Kidney (tissue), 14 donors: ENCODE results near the gene RTL9. TPM values are rescaled to one million over a fixed set of nuclear protein-coding genes. Genes with fewer than 3 reads are reported as not detected.

Source experiments
- DNase-seq, 5 donors: peaks; one replicate each; pipeline ENCODE4 v3.0.0-alpha.2; 2013 to 2020
- FAIRE-seq: peaks from 2 replicates; lab custom pipeline; 2012; peaks lifted over from hg19 to GRCh38; lab: Jason Lieb, UNC
- H3K27ac ChIP-seq, 2 donors: one replicate each; pipeline ENCODE4 v1.7.0; 2013; ENCODE audit warnings: low read depth in 2 of 2, low read length in 2 of 2, inconsistent platforms in 1 of 2
- H3K27me3 ChIP-seq: one replicate; pipeline ENCODE4 v1.7.1; 2013; ENCODE audit warnings: low read length, inconsistent platforms; ENCODE audit not compliant: control insufficient read depth, insufficient read depth
- H3K36me3 ChIP-seq, 3 donors: one replicate each; pipeline versions ENCODE4 v1.7.0 to v1.7.1; 2013; ENCODE audit warnings: low read length in 3 of 3, control low read depth in 1 of 3, inconsistent platforms in 1 of 3; ENCODE audit not compliant: insufficient read depth in 3 of 3, control insufficient read depth in 2 of 3
- H3K4me1 ChIP-seq, 3 donors: one replicate each; pipeline versions ENCODE4 v1.7.0 to v1.7.1; 2013; ENCODE audit warnings: low read length in 3 of 3, inconsistent platforms in 1 of 3, low read depth in 1 of 3; ENCODE audit not compliant: control insufficient read depth in 2 of 3, insufficient read depth in 2 of 3
- H3K4me3 ChIP-seq, 3 donors: one replicate each; pipeline versions ENCODE4 v1.7.0 to v1.8.1; 2013; ENCODE audit warnings: low read length in 3 of 3, control low read depth in 1 of 3, inconsistent platforms in 1 of 3
- H3K9ac ChIP-seq, 3 donors: one replicate each; pipeline versions ENCODE4 v1.7.0 to v1.7.1; 2013; ENCODE audit warnings: low read length in 3 of 3, control low read depth in 1 of 3, inconsistent platforms in 1 of 3
- H3K9me3 ChIP-seq, 3 donors: one replicate each; pipeline versions ENCODE4 v1.7.0 to v1.7.1; 2013; ENCODE audit warnings: low read length in 3 of 3, control low read depth in 1 of 3, inconsistent platforms in 1 of 3; ENCODE audit not compliant: control insufficient read depth in 2 of 3, insufficient read depth in 1 of 3
- CTCF ChIP-seq: IDR thresholded peaks from 3 replicates; pipeline ENCODE4 v1.5.1; 2012; ENCODE audit warnings: mild to moderate bottlenecking, moderate library complexity, borderline replicate concordance; ENCODE audit not compliant: insufficient read depth; ENCODE audit errors: extremely low read depth
- intact Hi-C: fragments of 100-400 bp; cut with DNase I; formaldehyde crosslinking; loops from one replicate; pipeline ENCODE4 v1.11.1; 2022
- polyA plus RNA-seq: library from polyadenylated mRNA; stranded (reverse); fragments of 350-450 nt; fragmentation: Illumina TruSeq; extraction: RNeasy Lipid Tissue Mini Kit (QIAGEN cat#74804); gene quantifications from one replicate; pipeline ENCODE4 v1.2.3, GENCODE V29; 2014; ENCODE audit warnings: low read depth, low replicate concordance; ENCODE audit not compliant: insufficient read depth
- total RNA-seq: library from RNA; stranded (reverse); fragmentation: NEBNext Ultra II Directional; extraction: Animal tissue kit (Norgen Biotek cat#: 25700); gene quantifications from one replicate; pipeline ENCODE4 v1.2.1, GENCODE V29; 2021
- donor health status: control.
- donor health status: control.
- donor health status: control.
- donor health status: control.
- donor health status: control.
- donor health status: DM: yes; HTN: yes; CAD: no.
- donor health status: Normal renal cell carcinoma (clear cell type).

The RTL9 gene
- total and polyA plus RNA-seq, 2 donors from 2014 or later = not detected

GRCh38 chrX:110407910-110408545 is 49.4 kb downstream of the RTL9 start:
- FAIRE-seq (peak; percentile 94), DNase-seq (peak in 3 of 5 donors; percentile 54 to 81 (median 61))
- no peaks in the 10 kb centered on the region for H3K36me3 ChIP-seq
- no peak overlapping the region for H3K9ac ChIP-seq
- H3K4me1 ChIP-seq = no peaks in the 10 kb centered on the region
- no peaks in the 10 kb centered on the region for H3K9me3 ChIP-seq
- peak; percentile 59 for TF ChIP-seq CTCF
- H3K4me3 ChIP-seq = no peak overlapping the region
- H3K27ac ChIP-seq = no peak overlapping the region
- intact Hi-C loops = no loop called here
- peaks cover 5% of the 10 kb centered on the region for H3K27me3 ChIP-seq

Other genes starting within 250 kb of the RTL9 start
- gene AMMECR1, start 40.8 kb upstream of the RTL9 start, total RNA-seq = 11.0 TPM
- 4.4 TPM for gene AMMECR1, start 40.8 kb upstream of the RTL9 start, polyA plus RNA-seq